HepG2 (cell line): ENCODE results near the gene ACOT4. TPM values are rescaled to one million over a fixed set of nuclear protein-coding genes. Genes with fewer than 3 reads are reported as not detected.

ENCODE experiments used
- ARID2 ChIP-seq: sonication (generic); formaldehyde crosslinking; IDR thresholded peaks from 2 replicates; pipeline ENCODE4 v1.8.1; 2022; ENCODE audit warnings: mild to moderate bottlenecking, missing genetic modification reagents, borderline replicate concordance
- ATM ChIP-seq: fragments of 450-650 bp; IDR thresholded peaks from 2 replicates; pipeline ENCODE4 v1.7.1; 2017; ENCODE audit warnings: mild to moderate bottlenecking, borderline replicate concordance
- CBFB ChIP-seq: sonication (generic); formaldehyde crosslinking; IDR thresholded peaks from 2 replicates; pipeline ENCODE4 v1.4.0; 2020; ENCODE audit warnings: missing genetic modification reagents
- GATA4 ChIP-seq: sonication (generic); IDR thresholded peaks from 2 replicates; pipeline ENCODE4 v1.6.1; 2016; ENCODE audit warnings: antibody characterized with exemption, low read depth, borderline replicate concordance
- GATAD2A ChIP-seq: IDR thresholded peaks from 2 replicates; pipeline ENCODE4 v1.6.1; 2016
- HHEX ChIP-seq: IDR thresholded peaks from 2 replicates; pipeline ENCODE4 v1.6.1; 2016; ENCODE audit warnings: control low read depth
- HNF4A ChIP-seq: sonication (generic); formaldehyde crosslinking; IDR thresholded peaks from 2 replicates; pipeline ENCODE4 v1.4.0; 2020; ENCODE audit warnings: missing genetic modification reagents
- MAFF ChIP-seq: IDR thresholded peaks from 2 replicates; pipeline ENCODE4 v1.6.1; 2011; ENCODE audit warnings: low read depth, low read length, improper control_type of control experiment
- MBNL3 ChIP-seq: fragments of 250-450 bp; sonication (Bioruptor Pico); conservative IDR thresholded peaks from 2 replicates; pipeline ENCODE4 v1.8.0; 2022; ENCODE audit warnings: mild to moderate bottlenecking, inconsistent platforms
- NFE2L1 ChIP-seq: sonication (generic); formaldehyde crosslinking; IDR thresholded peaks from 2 replicates; pipeline ENCODE4 v1.4.0; 2020; ENCODE audit warnings: missing genetic modification reagents, mild to moderate bottlenecking, borderline replicate concordance
- NFE2L2 ChIP-seq: fragments of 150-350 bp; IDR thresholded peaks from 2 replicates; pipeline ENCODE4 v1.6.1; 2014; ENCODE audit warnings: low read length
- NFKBIZ ChIP-seq: IDR thresholded peaks from 2 replicates; pipeline ENCODE4 v1.6.1; 2018; ENCODE audit warnings: missing genetic modification reagents, missing compliant biosample characterization
- PRDM4 ChIP-seq: sonication (generic); formaldehyde crosslinking; IDR thresholded peaks from 2 replicates; pipeline ENCODE4 v1.9.0; 2021; ENCODE audit warnings: missing genetic modification reagents, borderline replicate concordance
- PRPF4 ChIP-seq: fragments of 200-400 bp; formaldehyde crosslinking; IDR thresholded peaks from 2 replicates; pipeline ENCODE4 v1.6.1; 2016; ENCODE audit warnings: low read length, low read depth; ENCODE audit not compliant: poor library complexity, severe bottlenecking
- RAD21 ChIP-seq: fragments of 450-650 bp; formaldehyde crosslinking; IDR thresholded peaks from 2 replicates; pipeline ENCODE4 v1.5.0; 2020; ENCODE audit warnings: mild to moderate bottlenecking
- SAP130 ChIP-seq: IDR thresholded peaks from 2 replicates; pipeline ENCODE4 v1.6.1; 2016; ENCODE audit warnings: low read depth
- SETDB1 ChIP-seq: sonication (generic); formaldehyde crosslinking; IDR thresholded peaks from 2 replicates; pipeline ENCODE4 v1.5.1; 2020; ENCODE audit warnings: missing genetic modification reagents, mild to moderate bottlenecking, borderline replicate concordance
- SMARCC2 ChIP-seq: fragments of 450-650 bp; IDR thresholded peaks from 2 replicates; pipeline ENCODE4 v1.6.1; 2017; ENCODE audit warnings: antibody characterized with exemption, mild to moderate bottlenecking
- TEF ChIP-seq: sonication (generic); formaldehyde crosslinking; IDR thresholded peaks from 2 replicates; pipeline ENCODE4 v1.5.0; 2020; ENCODE audit warnings: missing genetic modification reagents
- THRA ChIP-seq: sonication (generic); formaldehyde crosslinking; IDR thresholded peaks from 2 replicates; pipeline ENCODE4 v1.4.0; 2020; ENCODE audit warnings: missing genetic modification reagents, borderline replicate concordance
- TRAFD1 ChIP-seq: sonication (generic); formaldehyde crosslinking; IDR thresholded peaks from 2 replicates; pipeline ENCODE4 v1.5.1; 2020; ENCODE audit warnings: missing genetic modification reagents, mild to moderate bottlenecking, borderline replicate concordance
- U2AF1 ChIP-seq: fragments of 200-400 bp; formaldehyde crosslinking; optimal IDR thresholded peaks from 2 replicates; pipeline ENCODE3; 2017; ENCODE audit warnings: mild to moderate bottlenecking, low read depth, low read length
- U2AF2 ChIP-seq: fragments of 200-400 bp; formaldehyde crosslinking; IDR thresholded peaks from 2 replicates; pipeline ENCODE4 v1.6.1; 2017; ENCODE audit warnings: low read depth, mild to moderate bottlenecking, low read length
- ZNF282 ChIP-seq: fragments of 450-650 bp; IDR thresholded peaks from 2 replicates; pipeline ENCODE4 v1.6.1; 2018; ENCODE audit not compliant: partially characterized antibody
- ZNF34 ChIP-seq: sonication (generic); formaldehyde crosslinking; IDR thresholded peaks from 2 replicates; pipeline ENCODE4 v1.4.0; 2020; ENCODE audit warnings: mild to moderate bottlenecking, missing genetic modification reagents, borderline replicate concordance
- ZNF451 ChIP-seq: sonication (generic); formaldehyde crosslinking; IDR thresholded peaks from 2 replicates; pipeline ENCODE4 v1.5.0; 2020; ENCODE audit warnings: mild to moderate bottlenecking, missing genetic modification reagents
- ZNF766 ChIP-seq: sonication (generic); formaldehyde crosslinking; IDR thresholded peaks from 2 replicates; pipeline ENCODE4 v1.5.0; 2020; ENCODE audit warnings: missing genetic modification reagents, borderline replicate concordance
- polyA plus RNA-seq, 8 experiments: library from polyadenylated mRNA; depleted of rRNA in 3 of 8; stranded (reverse) in 7 of 8; unstranded in 1 of 8; fragments of >200 nt; fragmentation: Illumina TruSeq in 4 of 8; extraction: Trizol in 4 of 8; gene quantifications; 2 replicates each; pipeline versions ENCODE4 v1.2.1 to v1.2.3, GENCODE V29; 2011 to 2016; ENCODE audit warnings: low read depth in 4 of 8, missing spikeins in 1 of 8, mixed read lengths in 1 of 8; ENCODE audit not compliant: insufficient read depth in 1 of 8
- total RNA-seq, 5 experiments: library from RNA; depleted of rRNA; stranded (reverse); fragments of >200 nt; fragmentation: Illumina TruSeq; extraction: Trizol; gene quantifications; 2 replicates each; pipeline ENCODE4 v1.2.3, GENCODE V29; 2016; ENCODE audit warnings: low read depth in 1 of 5

ACOT4 gene
- total and polyA plus RNA-seq, 2 of the 13 experiments (the other 11 are each of a cell fraction or from before 2014, with no cell fraction given): 0.04 to 0.05 TPM

GRCh38 chr14:73644531-73645247, 53.0 kb downstream of the ACOT4 start, which contains the start of gene DNAL1 (continued):
- no peak for TF ChIP-seq ATM
- TF ChIP-seq PRDM4: no peak
- TF ChIP-seq NFE2L1 (CRISPR knock-in tag): no peak
- TF ChIP-seq RAD21 (CRISPR knock-in tag): no peak
- no peak for TF ChIP-seq U2AF1
- no peak for TF ChIP-seq MAFF
- TF ChIP-seq THRA (CRISPR knock-in tag): no peak
- no peak for TF ChIP-seq CBFB (CRISPR knock-in tag)
- TF ChIP-seq HNF4A: no peak
- no peak for TF ChIP-seq SMARCC2
- TF ChIP-seq SETDB1 (CRISPR knock-in tag): no peak
- TF ChIP-seq HHEX (CRISPR knock-in tag): no peak
- TF ChIP-seq ZNF766 (CRISPR knock-in tag): no peak
- TF ChIP-seq TEF (CRISPR knock-in tag): no peak
- TF ChIP-seq GATA4: no peak; the same call in 1 of the 2 replicates
- no peak for TF ChIP-seq TRAFD1 (CRISPR knock-in tag)
- no peak for TF ChIP-seq ZNF282
- TF ChIP-seq NFE2L2: no peak
- TF ChIP-seq NFKBIZ: no peak
- peak; percentile 91 for TF ChIP-seq SAP130 (CRISPR knock-in tag)
- TF ChIP-seq U2AF2: 0 out of 2 replicates have a peak, but pooled peaks have one; percentile 54
- TF ChIP-seq ZNF34 (CRISPR knock-in tag): no peak
- TF ChIP-seq PRPF4: no peak
- no peak for TF ChIP-seq ZNF451 (CRISPR knock-in tag)
- 0 out of 2 replicates have a peak, but pooled peaks have one; percentile 23 for TF ChIP-seq GATAD2A (CRISPR knock-in tag)
- TF ChIP-seq ARID2 (CRISPR knock-in tag): no peak
- no peak for TF ChIP-seq MBNL3
